Astrocyte of the spinal cord (primary cell): ENCODE measurements around the gene KANSL1.
"Not testable (repeated sequence)": the region's sequence is repeated elsewhere in the genome, so short reads cannot be mapped to it uniquely, and the experiment has no call there.

Experiments
- DNase-seq: peaks from one replicate; pipeline ENCODE4 v3.0.0; 2011; ENCODE audit warnings: low read depth, low spot score
- H3K4me3 ChIP-seq: 2 replicates; pipeline ENCODE4 v1.5.1; 2011; ENCODE audit warnings: low read depth, mild to moderate bottlenecking, low read length, moderate library complexity
- CTCF ChIP-seq: IDR thresholded peaks from 2 replicates; pipeline ENCODE4 v1.5.1; 2012; ENCODE audit warnings: low read depth, mild to moderate bottlenecking, low read length, inconsistent platforms
- in situ Hi-C: cut with HindIII; loops from 2 replicates; pipeline ENCODE4 v1.10.0; 2017; ENCODE audit warnings: low sequenced_read_pairs

KANSL1 gene

GRCh38 chr17:46108550-46109110 lies 84.6 kb downstream of the KANSL1 start:
- no peak for DNase-seq
- TF ChIP-seq CTCF = no peak
- H3K4me3 ChIP-seq = no peak overlapping the region
- in situ Hi-C loops = no loop called here

- H3K4me3 ChIP-seq = no peak overlapping the region
- no peak for DNase-seq
- in situ Hi-C loops = no loop called here
- TF ChIP-seq CTCF = no peak
Observed at GRCh38 chr17:46108120-46108519, 85.1 kb downstream of the KANSL1 start.

DNA sequence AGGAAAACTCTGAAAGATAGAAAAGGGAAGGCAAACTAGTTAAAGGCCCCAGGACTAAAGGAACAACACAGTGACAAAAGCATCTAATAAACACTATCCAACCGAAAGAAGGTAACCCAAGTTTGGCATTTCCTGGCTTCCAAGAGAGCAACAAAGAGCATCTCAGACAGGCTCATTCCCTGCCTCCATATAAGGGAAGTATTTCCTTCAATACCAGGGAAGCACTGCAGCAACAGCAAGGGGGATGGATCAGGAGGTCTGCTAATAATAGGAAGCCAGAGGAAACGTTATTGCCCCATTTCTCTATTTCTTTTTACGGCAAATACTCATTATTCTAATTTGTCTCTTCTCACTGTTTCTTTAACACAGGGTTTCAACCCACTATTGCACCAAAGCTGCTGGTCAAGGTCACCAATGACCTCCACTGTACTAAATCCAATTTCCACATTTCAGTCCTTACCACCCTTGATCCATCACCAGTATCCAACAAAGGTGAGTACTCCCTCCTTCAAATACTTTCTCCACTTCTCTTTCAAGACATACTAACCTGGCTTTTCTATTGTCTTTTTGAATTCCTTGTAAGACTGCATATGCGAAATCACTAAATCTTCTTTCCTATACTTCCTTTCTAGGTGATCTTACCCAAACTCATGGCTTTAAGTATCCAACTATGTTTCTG lies 86.1 kb downstream of the KANSL1 start:
- TF ChIP-seq CTCF = no peak

GRCh38 chr17:46102806-46103205 lies 90.4 kb downstream of the KANSL1 start:
- DNase-seq, in situ Hi-C loops, H3K4me3 ChIP-seq: not testable (repeated sequence)

More for the DNA sequence above, 86.1 kb downstream of the KANSL1 start:
- in situ Hi-C loops = no loop called here
- no peak overlapping the region for H3K4me3 ChIP-seq
- no peak for DNase-seq

GRCh38 chr17:46101785-46102617 lies 91.2 kb downstream of the KANSL1 start:
- H3K4me3 ChIP-seq, in situ Hi-C loops, DNase-seq: not testable (repeated sequence)

GRCh38 chr17:46100590-46100989 lies 92.6 kb downstream of the KANSL1 start:
- in situ Hi-C loops = no loop called here
- TF ChIP-seq CTCF = no peak
- no peak overlapping the region for H3K4me3 ChIP-seq
- DNase-seq = no peak

GRCh38 chr17:46099865-46100264 lies 93.4 kb downstream of the KANSL1 start:
- TF ChIP-seq CTCF = no peak
- in situ Hi-C loops = no loop called here
- H3K4me3 ChIP-seq = no peak overlapping the region
- no peak for DNase-seq
